Nephron progenitor cell (in vitro differentiated cells): ENCODE results near the gene SPNS1.
"Not testable (repeated sequence)": the region's sequence is repeated elsewhere in the genome, so short reads cannot be mapped to it uniquely, and the experiment has no call there.

ENCODE experiments used
- DNase-seq: peaks from one replicate; pipeline ENCODE4 v3.0.0; 2021
- H3K27ac Mint-ChIP-seq: 2 replicates; pipeline ENCODE4 v1.8.0; 2021; ENCODE audit warnings: mild to moderate bottlenecking, moderate library complexity, mixed read lengths
- H3K27me3 Mint-ChIP-seq: 2 replicates; pipeline ENCODE4 v1.8.0; 2021; ENCODE audit warnings: mild to moderate bottlenecking, low read depth, mixed read lengths; ENCODE audit not compliant: poor library complexity
- H3K36me3 Mint-ChIP-seq: 2 replicates; pipeline ENCODE4 v1.8.0; 2021; ENCODE audit warnings: low read depth, mixed read lengths
- H3K4me1 Mint-ChIP-seq: 2 replicates; pipeline ENCODE4 v1.8.0; 2021; ENCODE audit warnings: mixed read lengths
- H3K4me3 Mint-ChIP-seq: 2 replicates; pipeline ENCODE4 v1.8.0; 2021; ENCODE audit warnings: mild to moderate bottlenecking, moderate library complexity, mixed read lengths
- H3K9me3 Mint-ChIP-seq: 2 replicates; pipeline ENCODE4 v1.8.0; 2021; ENCODE audit warnings: mild to moderate bottlenecking, moderate library complexity, mixed read lengths
- CTCF ChIP-seq: fragments of 200-600 bp; sonication (generic); IDR thresholded peaks from 2 replicates; pipeline ENCODE4 v1.5.0; 2021; ENCODE audit warnings: antibody characterized with exemption

Gene SPNS1

GRCh38 chr16:28998837-28999236 lies 24.3 kb downstream of the SPNS1 start:
- H3K27me3 Mint-ChIP-seq, result peaks cover 23% of the 10 kb centered on the region

GRCh38 chr16:28999577-28999976 lies 25.0 kb downstream of the SPNS1 start:
- H3K9me3 Mint-ChIP-seq, result no peaks in the 10 kb centered on the region
- no peak for DNase-seq
- H3K36me3 Mint-ChIP-seq, result no peaks in the 10 kb centered on the region
- peaks cover 23% of the 10 kb centered on the region for H3K27me3 Mint-ChIP-seq
- no peak for TF ChIP-seq CTCF
- H3K4me1 Mint-ChIP-seq, result no peaks in the 10 kb centered on the region
- H3K4me3 Mint-ChIP-seq, result no peak overlapping the region
- no peak overlapping the region for H3K27ac Mint-ChIP-seq

More at GRCh38 chr16:28998837-28999236, 24.3 kb downstream of the SPNS1 start:
- Mint-ChIP-seq H3K27ac (no peak overlapping the region), H3K4me1 (no peaks in the 10 kb centered on the region), H3K36me3 (no peaks in the 10 kb centered on the region), H3K9me3 (no peaks in the 10 kb centered on the region), H3K4me3 (no peak overlapping the region)
- no peak for DNase-seq
- TF ChIP-seq CTCF, result no peak

DNA sequence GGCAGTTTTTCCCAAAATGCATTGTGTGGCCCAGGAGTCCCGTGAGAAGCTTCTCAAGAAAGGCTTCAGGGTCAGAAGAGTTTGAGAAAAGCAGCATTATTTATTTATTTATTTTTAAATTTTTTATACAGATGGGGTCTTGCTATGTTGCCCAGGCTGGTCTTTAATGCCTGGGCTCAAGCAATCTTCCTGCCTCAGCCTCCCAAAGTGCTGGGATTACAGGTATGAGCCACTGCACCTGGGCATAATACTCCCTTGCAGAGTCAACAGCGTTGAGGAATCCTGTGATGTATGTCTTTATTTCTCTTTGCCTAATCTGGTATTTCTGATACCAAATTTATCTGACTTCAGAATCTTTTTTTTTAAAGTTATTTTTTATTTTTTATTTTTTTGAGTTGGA lies 25.4 kb downstream of the SPNS1 start:
- no peaks in the 10 kb centered on the region for H3K9me3 Mint-ChIP-seq

DNA sequence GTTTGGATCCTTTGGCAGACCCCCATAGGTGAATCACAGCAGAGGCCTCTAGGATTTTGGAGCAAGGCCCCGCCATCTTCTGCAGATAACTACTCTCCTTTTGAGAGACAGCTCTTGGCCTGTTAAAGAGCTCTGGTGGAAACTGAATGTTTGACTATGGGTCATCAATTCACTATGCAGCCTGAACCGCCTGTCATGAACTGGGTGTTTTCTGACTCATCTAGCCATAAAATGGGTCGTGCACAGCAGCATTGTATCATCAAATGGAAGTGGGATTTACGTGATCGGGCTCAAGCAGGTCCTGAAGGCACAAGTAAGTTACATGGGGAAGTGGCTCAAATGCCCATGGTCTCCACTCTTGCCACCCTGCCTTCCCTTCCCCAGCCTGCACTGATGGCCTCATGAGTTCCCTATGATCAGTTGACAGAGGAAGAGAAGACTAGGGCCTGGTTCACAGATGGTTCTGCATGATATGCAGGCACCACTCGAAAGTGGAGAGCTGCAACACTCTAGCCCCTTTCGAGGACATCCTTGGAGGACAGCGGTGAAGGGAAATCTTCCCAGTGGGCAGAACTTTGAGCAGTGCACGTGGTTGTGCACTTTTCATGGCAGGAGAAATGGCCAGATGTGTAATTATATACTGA lies 30.0 kb downstream of the SPNS1 start:
- not testable (repeated sequence) for DNase-seq, H3K27ac Mint-ChIP-seq, H3K4me1 Mint-ChIP-seq, H3K9me3 Mint-ChIP-seq, H3K4me3 Mint-ChIP-seq, H3K36me3 Mint-ChIP-seq
- H3K27me3 Mint-ChIP-seq, result peaks cover 18% of the 10 kb centered on the region

More for the DNA sequence above, 25.4 kb downstream of the SPNS1 start:
- H3K4me1 Mint-ChIP-seq, result no peaks in the 10 kb centered on the region
- H3K36me3 Mint-ChIP-seq, result no peaks in the 10 kb centered on the region
- H3K4me3 Mint-ChIP-seq, result no peak overlapping the region
- peaks cover 23% of the 10 kb centered on the region for H3K27me3 Mint-ChIP-seq
- no peak overlapping the region for H3K27ac Mint-ChIP-seq
- no peak for DNase-seq
- TF ChIP-seq CTCF, result no peak

- H3K27ac Mint-ChIP-seq, result no peak overlapping the region
- no peaks in the 10 kb centered on the region for H3K4me1 Mint-ChIP-seq
- TF ChIP-seq CTCF, result no peak
- no peak overlapping the region for H3K4me3 Mint-ChIP-seq
- peaks cover 23% of the 10 kb centered on the region for H3K27me3 Mint-ChIP-seq
- H3K9me3 Mint-ChIP-seq, result no peaks in the 10 kb centered on the region
- H3K36me3 Mint-ChIP-seq, result no peaks in the 10 kb centered on the region
- no peak for DNase-seq
Observed at GRCh38 chr16:29007730-29008593, 33.4 kb downstream of the SPNS1 start.

DNA sequence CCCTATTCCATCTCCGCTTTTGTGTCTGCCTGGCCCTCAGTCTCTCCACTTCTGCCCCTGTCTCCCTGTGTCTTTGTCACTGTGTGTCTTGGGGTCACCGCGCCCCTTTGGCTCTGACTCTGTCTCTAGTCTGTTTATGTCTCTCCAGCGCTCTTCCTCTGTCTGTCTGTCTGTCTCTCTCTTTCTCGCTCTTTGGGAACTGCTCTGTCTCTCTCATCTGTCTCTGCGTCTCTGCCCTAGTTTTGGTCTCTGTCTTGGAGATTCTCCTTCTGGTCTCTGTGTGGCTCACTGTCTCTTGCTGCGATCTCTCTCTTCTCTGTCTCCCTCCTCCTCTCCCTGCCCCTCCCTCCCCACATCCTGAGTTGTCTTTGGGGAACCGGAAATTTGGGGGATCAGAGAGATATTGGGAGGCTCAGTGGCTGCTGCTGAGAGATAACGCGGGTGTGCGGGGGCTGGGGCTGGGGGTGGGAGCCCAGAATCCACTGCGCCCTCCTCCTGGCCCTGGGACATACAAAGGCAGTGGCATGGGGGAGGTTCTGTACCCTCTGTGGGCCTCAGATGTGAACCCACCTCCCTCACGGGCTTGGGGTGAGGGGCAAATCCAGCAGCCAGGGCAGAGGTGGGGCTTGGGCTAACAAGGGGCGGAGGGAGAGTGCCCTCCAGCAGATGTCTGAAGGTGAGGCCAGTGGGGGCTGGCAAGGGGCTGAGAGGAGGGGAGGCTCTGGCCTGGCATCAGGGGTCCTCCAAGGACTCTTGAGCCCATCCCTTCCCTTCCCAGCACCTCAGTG lies 34.7 kb downstream of the SPNS1 start:
- Mint-ChIP-seq H3K27me3 (peaks cover 22% of the 10 kb centered on the region), H3K4me1 (no peaks in the 10 kb centered on the region), H3K27ac (peak overlapping the region; percentile 42), H3K9me3 (no peaks in the 10 kb centered on the region), H3K4me3 (no peak overlapping the region), H3K36me3 (no peaks in the 10 kb centered on the region)
- TF ChIP-seq CTCF, result no peak
- no peak for DNase-seq
